MM.1S (cell line): Measurements from ENCODE around the gene CHRD.

Source experiments
- CTCF ChIP-seq: fragments of 300-600 bp; sonication (generic); IDR thresholded peaks from 2 replicates; pipeline ENCODE4 v1.5.1; 2016; ENCODE audit warnings: antibody characterized with exemption, low read length, mixed read lengths
- EZH2phosphoT487 ChIP-seq: fragments of 300-600 bp; sonication (generic); IDR thresholded peaks from 2 replicates; pipeline ENCODE4 v1.6.1; 2018; ENCODE audit warnings: antibody characterized with exemption, low read length

GRCh38 chr3:184361532-184361931 lies 18.3 kb upstream of the CHRD start, which contains the start of the genes CLCN2 and POLR2H:
- TF ChIP-seq CTCF, result no peak
- no peak for TF ChIP-seq EZH2phosphoT487
